MCF 10A (cell line): ENCODE measurements around the gene LRRC27. TPM values are rescaled to one million over a fixed set of nuclear protein-coding genes. Genes with fewer than 3 reads are reported as not detected.

Experiments
- BruUV-seq: library from RNA; stranded (reverse); fragments of 400-500 nt; replicated peaks from 2 replicates; lab custom pipeline; 2021; lab: Mats Ljungman, UMichigan
- CTCF ChIA-PET: fragments of 300-600 bp; sonication (Branson Sonifier 250); formaldehyde crosslinking; extraction: SDS; loops from one replicate; lab custom pipeline; 2021; ENCODE audit warnings: antibody characterized with exemption, inconsistent platforms; lab: Yijun Ruan, JAX
- POLR2A ChIA-PET: fragments of 300-600, 350-650 bp; sonication (Branson Sonifier 250); formaldehyde crosslinking; extraction: SDS; loops from one replicate; lab custom pipeline; 2020; ENCODE audit warnings: antibody characterized with exemption, inconsistent platforms; lab: Yijun Ruan, JAX
- DNase-seq: peaks from one replicate; pipeline ENCODE4 v3.0.0-alpha.2; 2018; ENCODE audit not compliant: unreplicated experiment
- H3K27ac Mint-ChIP-seq: one replicate; pipeline ENCODE4 v1.8.0; 2022; ENCODE audit warnings: mild to moderate bottlenecking, low read depth, mixed read lengths; ENCODE audit not compliant: unreplicated experiment
- H3K27me3 Mint-ChIP-seq: one replicate; pipeline ENCODE4 v1.8.0; 2022; ENCODE audit warnings: mixed read lengths; ENCODE audit not compliant: insufficient read depth, unreplicated experiment
- H3K36me3 Mint-ChIP-seq: one replicate; pipeline ENCODE4 v1.8.0; 2022; ENCODE audit warnings: mild to moderate bottlenecking, moderate library complexity, mixed read lengths; ENCODE audit not compliant: insufficient read depth, unreplicated experiment
- H3K4me1 Mint-ChIP-seq: one replicate; pipeline ENCODE4 v1.8.0; 2022; ENCODE audit warnings: mixed read lengths; ENCODE audit not compliant: insufficient read depth, unreplicated experiment
- H3K4me3 Mint-ChIP-seq: one replicate; pipeline ENCODE4 v1.8.0; 2022; ENCODE audit warnings: mild to moderate bottlenecking, moderate library complexity, mixed read lengths; ENCODE audit not compliant: unreplicated experiment
- H3K9me3 Mint-ChIP-seq: one replicate; pipeline ENCODE4 v1.8.0; 2022; ENCODE audit warnings: mixed read lengths; ENCODE audit not compliant: unreplicated experiment
- intact Hi-C: fragments of 100-400 bp; cut with micrococcal nuclease; formaldehyde crosslinking; loops from 2 replicates; pipeline ENCODE4 v1.14.1; 2022
- total RNA-seq: library from RNA; stranded (reverse); gene quantifications from 2 replicates; pipeline ENCODE4 v1.2.3, GENCODE V29; 2022
- TF ChIP-seq, protein P1 (sequence below): fragments of 200-600 bp; IDR thresholded peaks from one replicate; pipeline ENCODE4 v1.8.0; 2022; ENCODE audit warnings: antibody characterized with exemption, mild to moderate bottlenecking; ENCODE audit not compliant: unreplicated experiment

The LRRC27 gene
- total RNA-seq, 1 experiment from 2014 or later = 9.1 TPM

GRCh38 chr10:132338876-132339275 lies 6.9 kb downstream of the LRRC27 start:
- intact Hi-C loops = no loop called here

DNA sequence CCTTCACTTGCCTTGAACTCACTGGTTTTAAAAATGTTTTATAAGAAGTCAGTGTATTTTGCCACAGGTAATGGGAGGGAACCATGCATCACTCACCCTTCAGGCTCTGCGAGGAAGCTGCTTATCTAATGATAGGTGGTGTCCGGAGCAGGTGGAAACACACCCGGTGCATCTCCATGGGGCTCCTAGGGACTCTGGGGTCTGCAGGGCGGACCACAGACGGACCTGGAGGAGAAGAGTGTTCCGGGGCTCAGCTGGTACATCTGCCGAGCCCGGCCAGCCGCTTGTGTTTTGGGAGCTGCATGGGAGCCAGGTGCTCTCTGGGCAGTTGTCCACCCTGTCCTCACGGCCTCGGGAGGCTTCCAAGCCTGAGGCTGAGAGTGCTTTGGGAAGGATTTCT lies 7.3 kb downstream of the LRRC27 start:
- no TSS peak for BruUV-seq
- intact Hi-C loops = no loop called here
- TF ChIP-seq, protein P1, sequence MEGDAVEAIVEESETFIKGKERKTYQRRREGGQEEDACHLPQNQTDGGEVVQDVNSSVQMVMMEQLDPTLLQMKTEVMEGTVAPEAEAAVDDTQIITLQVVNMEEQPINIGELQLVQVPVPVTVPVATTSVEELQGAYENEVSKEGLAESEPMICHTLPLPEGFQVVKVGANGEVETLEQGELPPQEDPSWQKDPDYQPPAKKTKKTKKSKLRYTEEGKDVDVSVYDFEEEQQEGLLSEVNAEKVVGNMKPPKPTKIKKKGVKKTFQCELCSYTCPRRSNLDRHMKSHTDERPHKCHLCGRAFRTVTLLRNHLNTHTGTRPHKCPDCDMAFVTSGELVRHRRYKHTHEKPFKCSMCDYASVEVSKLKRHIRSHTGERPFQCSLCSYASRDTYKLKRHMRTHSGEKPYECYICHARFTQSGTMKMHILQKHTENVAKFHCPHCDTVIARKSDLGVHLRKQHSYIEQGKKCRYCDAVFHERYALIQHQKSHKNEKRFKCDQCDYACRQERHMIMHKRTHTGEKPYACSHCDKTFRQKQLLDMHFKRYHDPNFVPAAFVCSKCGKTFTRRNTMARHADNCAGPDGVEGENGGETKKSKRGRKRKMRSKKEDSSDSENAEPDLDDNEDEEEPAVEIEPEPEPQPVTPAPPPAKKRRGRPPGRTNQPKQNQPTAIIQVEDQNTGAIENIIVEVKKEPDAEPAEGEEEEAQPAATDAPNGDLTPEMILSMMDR = no peak
- CTCF ChIA-PET = interaction anchor here (0.6 to 1.5 kb wide), 2 partner anchors 14 to 107 kb away, joined by 3 read pairs; no protein-coding TSS in a partner anchor
- POLR2A ChIA-PET = no interaction called here
- DNase-seq = no peak
- H3K27me3 Mint-ChIP-seq = no peaks in the 10 kb centered on the region
- no peak overlapping the region for H3K27ac Mint-ChIP-seq
- no peaks in the 10 kb centered on the region for H3K9me3 Mint-ChIP-seq
- H3K4me3 Mint-ChIP-seq = no peak overlapping the region
- peaks cover 25% of the 10 kb centered on the region for H3K36me3 Mint-ChIP-seq
- no peaks in the 10 kb centered on the region for H3K4me1 Mint-ChIP-seq

More at GRCh38 chr10:132338876-132339275, 6.9 kb downstream of the LRRC27 start:
- POLR2A ChIA-PET = no interaction called here
- Mint-ChIP-seq H3K4me1 (no peaks in the 10 kb centered on the region), H3K4me3 (no peak overlapping the region), H3K9me3 (no peaks in the 10 kb centered on the region), H3K27me3 (no peaks in the 10 kb centered on the region), H3K36me3 (peaks cover 21% of the 10 kb centered on the region), H3K27ac (no peak overlapping the region)
- TF ChIP-seq, protein P1 = no peak
- CTCF ChIA-PET = interaction anchor here (0.6 to 1.5 kb wide), 2 partner anchors 14 to 119 kb away, joined by 3 read pairs; no protein-coding TSS in a partner anchor
- DNase-seq = no peak
- no TSS peak for BruUV-seq

DNA sequence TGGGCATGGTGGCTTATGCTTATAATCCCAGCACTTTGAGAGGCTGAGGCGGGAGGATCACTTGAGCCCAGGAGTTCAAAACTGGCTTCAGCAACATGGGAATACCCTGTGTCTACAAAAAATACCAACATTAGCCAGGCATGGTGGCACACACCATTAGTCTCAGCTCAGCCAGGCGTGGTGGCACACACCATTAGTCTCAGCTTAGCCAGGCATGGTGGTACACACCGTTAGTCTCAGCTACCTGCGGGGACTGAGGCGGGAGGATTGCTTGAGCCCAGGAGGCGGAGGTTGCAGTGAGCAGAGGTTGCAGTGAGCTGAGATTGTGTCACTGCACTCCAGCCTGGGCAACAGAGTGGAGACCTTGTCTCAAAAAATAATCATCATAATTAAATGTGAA lies 9.0 kb downstream of the LRRC27 start:
- TF ChIP-seq, protein P1 = no peak
- intact Hi-C loops = no loop called here
- Mint-ChIP-seq H3K4me1 (no peaks in the 10 kb centered on the region), H3K27ac (no peak overlapping the region), H3K36me3 (peaks cover 32% of the 10 kb centered on the region), H3K9me3 (no peaks in the 10 kb centered on the region), H3K4me3 (no peak overlapping the region), H3K27me3 (no peaks in the 10 kb centered on the region)
- DNase-seq = no peak
- POLR2A ChIA-PET = no interaction called here
- no TSS peak for BruUV-seq
- CTCF ChIA-PET = no interaction called here

DNA sequence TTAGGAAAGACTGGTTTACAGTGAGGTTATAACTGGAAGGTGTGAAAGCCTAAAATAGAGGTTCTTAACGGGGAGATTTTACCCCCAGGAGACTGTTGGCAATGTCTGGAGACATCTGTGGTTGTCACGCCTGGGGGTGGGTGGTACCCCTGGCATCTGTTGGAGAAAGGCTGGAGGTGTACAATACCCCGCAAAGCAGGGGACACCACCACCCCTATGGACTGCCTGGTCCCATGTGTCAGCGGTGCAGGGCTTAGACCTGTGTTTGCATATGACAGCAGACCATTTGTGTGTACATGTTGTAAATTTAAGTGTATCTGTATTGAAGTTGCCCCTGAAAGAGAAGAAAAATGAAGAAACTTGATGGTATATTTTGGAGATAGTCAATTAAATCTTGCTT lies 9.8 kb downstream of the LRRC27 start:
- TF ChIP-seq, protein P1 = no peak
- DNase-seq = no peak
- Mint-ChIP-seq H3K9me3 (no peaks in the 10 kb centered on the region), H3K4me3 (no peak overlapping the region), H3K27ac (no peak overlapping the region), H3K36me3 (peaks cover 32% of the 10 kb centered on the region), H3K27me3 (no peaks in the 10 kb centered on the region), H3K4me1 (no peaks in the 10 kb centered on the region)
- ChIA-PET POLR2A (no interaction called here), CTCF (no interaction called here)
- BruUV-seq = no TSS peak
- intact Hi-C loops = no loop called here
